ENCODE results near the gene TUFM. TPM values are rescaled to one million over a fixed set of nuclear protein-coding genes. Genes with fewer than 3 reads are reported as not detected.
A peak's percentile ranks its signal among the peaks of the same experiment; 100 is the strongest.
"Not testable (repeated sequence)": the region's sequence is repeated elsewhere in the genome, so short reads cannot be mapped to it uniquely, and the experiment has no call there.

TUFM gene
- total and polyA plus RNA-seq, 8 donors = 146 to 205 (median 170) TPM

GRCh38 chr16:28822520-28823290, 23.4 kb downstream of the TUFM start, which contains the start of gene ATXN2L:
TSS of gene ATXN2L (plus strand) at chr16:28822999. CDS start at chr16:28823260, 261 bp downstream.
- H3K4me1 ChIP-seq = peaks cover 11 to 41% of the 10 kb centered on the region in 2 donors
- peaks cover 0 to 26% of the 10 kb centered on the region in 2 donors for H3K36me3 ChIP-seq
- H3K4me3 ChIP-seq = peak within 1 kb of the TSS; percentile 99
- peak within 1 kb of the TSS; percentile 97 to 99 for H3K27ac ChIP-seq
- peak; percentile 10 to 35 for TF ChIP-seq CTCF (IDR thresholded peaks at IDR 0.05)
- peak; percentile 85 for ATAC-seq
- H3K9me3 ChIP-seq = no peaks in the 10 kb centered on the region
- intact Hi-C loops (cut with DNase I) = loop anchor here in 1 of 2 donors (10.0 kb wide), 1 partner anchor 112 kb away; the partner anchor contains the start of gene CD19
- peak; percentile 96 to 98 (median 96) for DNase-seq
- H3K27me3 ChIP-seq = no peaks in the 10 kb centered on the region

- H3K4me1 ChIP-seq = peaks cover 11 to 41% of the 10 kb centered on the region in 2 donors
- DNase-seq (peak in 1 of 4 donors; percentile 34), ATAC-seq (no peak)
- TF ChIP-seq CTCF (IDR thresholded peaks at IDR 0.05) = no peak
- H3K27me3 ChIP-seq = no peaks in the 10 kb centered on the region
- H3K4me3 ChIP-seq = peak overlapping the region; percentile 99
- peaks cover 0 to 19% of the 10 kb centered on the region in 2 donors for H3K36me3 ChIP-seq
- H3K9me3 ChIP-seq = no peaks in the 10 kb centered on the region
- peak overlapping the region; percentile 97 to 99 for H3K27ac ChIP-seq
- intact Hi-C loops (cut with DNase I) = loop anchor here in 1 of 2 donors (10.0 kb wide), 1 partner anchor 113 kb away; the partner anchor contains the start of gene CD19
Measured at GRCh38 chr16:28821874-28822519, 24.2 kb downstream of the TUFM start.

GRCh38 chr16:28820546-28820945, 25.6 kb downstream of the TUFM start:
- H3K9me3 ChIP-seq, H3K4me3 ChIP-seq, H3K36me3 ChIP-seq, H3K27me3 ChIP-seq, ATAC-seq: not testable (repeated sequence)
- peak in 1 of 4 donors; percentile 10 for DNase-seq
- peaks cover 11 to 32% of the 10 kb centered on the region in 2 donors for H3K4me1 ChIP-seq
- intact Hi-C loops (cut with DNase I) = loop anchor here in 1 of 2 donors (10.0 kb wide), 1 partner anchor 114 kb away; the partner anchor contains the start of gene CD19
- H3K27ac ChIP-seq = peak overlapping the region in 1 of 2 donors; percentile 48

- no peak for TF ChIP-seq CTCF (IDR thresholded peaks at IDR 0.05)
- DNase-seq = peak in 1 of 4 donors; percentile 31
- ATAC-seq = no peak
- no peaks in the 10 kb centered on the region for H3K27me3 ChIP-seq
- intact Hi-C loops (cut with DNase I) = loop anchor here in 1 of 2 donors (10.0 kb wide), 1 partner anchor 115 kb away; the partner anchor contains the start of gene CD19
- peak overlapping the region in 1 of 2 donors; percentile 48 for H3K27ac ChIP-seq
- H3K4me1 ChIP-seq = peaks cover 6 to 27% of the 10 kb centered on the region in 2 donors
- no peaks in the 10 kb centered on the region for H3K36me3 ChIP-seq
- H3K9me3 ChIP-seq = no peaks in the 10 kb centered on the region
- H3K4me3 ChIP-seq = no peak overlapping the region
Measured at GRCh38 chr16:28820016-28820415, 26.1 kb downstream of the TUFM start.

- H3K4me3 ChIP-seq; H3K4me1 ChIP-seq; intact Hi-C loops (cut with DNase I); H3K9me3 ChIP-seq; H3K27me3 ChIP-seq; H3K36me3 ChIP-seq; DNase-seq; H3K27ac ChIP-seq: not testable (repeated sequence)
- ATAC-seq = peak; percentile 35
Measured at GRCh38 chr16:28807445-28808120, 38.6 kb downstream of the TUFM start.

- H3K27ac ChIP-seq; H3K4me1 ChIP-seq; H3K27me3 ChIP-seq; H3K9me3 ChIP-seq; intact Hi-C loops (cut with DNase I); H3K4me3 ChIP-seq; H3K36me3 ChIP-seq: not testable (repeated sequence)
- DNase-seq = peak in 2 of 4 donors; percentile 36 to 79
- ATAC-seq = peak; percentile 93
Measured at GRCh38 chr16:28802235-28803019, 43.7 kb downstream of the TUFM start.

Measured in left lung (tissue), 10 donors.